Prostate gland (tissue), 2 donors: ENCODE data around the gene RALGPS1.

ENCODE experiments used
- CTCF ChIP-seq, 4 experiments: fragments of 200-600 bp in 2 of 4; fragments of 450-650 bp in 2 of 4; sonication (generic) in 2 of 4; IDR thresholded peaks; 1 replicate in 3 of 4; 2 replicates in 1 of 4; pipeline ENCODE4 v1.5.1; 2016 to 2019; ENCODE audit warnings: antibody characterized with exemption in 4 of 4, mild to moderate bottlenecking in 2 of 4, moderate library complexity in 2 of 4
- POLR2A ChIP-seq: fragments of 450-650 bp; IDR thresholded peaks from one replicate; pipeline ENCODE4 v1.6.1; 2016; ENCODE audit warnings: antibody characterized with exemption, mild to moderate bottlenecking
- POLR2AphosphoS5 ChIP-seq: sonication (generic); formaldehyde crosslinking; IDR thresholded peaks from one replicate; pipeline ENCODE4 v1.6.1; 2017; ENCODE audit warnings: antibody characterized with exemption

GRCh38 chr9:127144670-127145445 is 230.3 kb downstream of the RALGPS1 start:
- TF ChIP-seq CTCF (IDR thresholded peaks at IDR 0.05) (no peak), POLR2AphosphoS5 (no peak), POLR2A (no peak)
